MM.1S (cell line): Measurements from ENCODE around the gene HLA-DRB1.
"Not testable (repeated sequence)": the region's sequence is repeated elsewhere in the genome, so short reads cannot be mapped to it uniquely, and the experiment has no call there.

Experiments
- DNase-seq: peaks from one replicate; pipeline ENCODE4 v3.0.0-alpha.2; 2015
- H2AFZ ChIP-seq: fragments of 300-600 bp; sonication (generic); 2 replicates; pipeline ENCODE4 v1.6.0; 2016; ENCODE audit warnings: antibody characterized with exemption, low read length
- H3F3A ChIP-seq: fragments of 300-600 bp; sonication (generic); 2 replicates; pipeline ENCODE4 v1.6.1; 2016; ENCODE audit warnings: mild to moderate bottlenecking, antibody characterized with exemption, low read length, moderate library complexity, mixed read lengths; ENCODE audit not compliant: insufficient read depth
- H3K27ac ChIP-seq: fragments of 300-600 bp; sonication (generic); 2 replicates; pipeline ENCODE4 v1.5.1; 2016; ENCODE audit warnings: mild to moderate bottlenecking, low read length
- H3K27me3 ChIP-seq: fragments of 300-600 bp; sonication (generic); replicated peaks from 2 replicates; pipeline ENCODE4 v1.6.0; 2016; ENCODE audit warnings: low read length; ENCODE audit not compliant: insufficient read depth
- H3K36me3 ChIP-seq: fragments of 300-600 bp; sonication (generic); replicated peaks from 2 replicates; pipeline ENCODE4 v1.6.1; 2016; ENCODE audit warnings: mild to moderate bottlenecking, low read length, mixed read lengths; ENCODE audit not compliant: insufficient read depth
- H3K4me1 ChIP-seq: fragments of 300-600 bp; sonication (generic); 2 replicates; pipeline ENCODE4 v1.6.1; 2016; ENCODE audit warnings: low read length, mixed read lengths
- H3K4me2 ChIP-seq: fragments of 300-600 bp; sonication (generic); 2 replicates; pipeline ENCODE4 v1.6.0; 2016; ENCODE audit warnings: low read depth, low read length
- H3K4me3 ChIP-seq: fragments of 300-600 bp; sonication (generic); 2 replicates; pipeline ENCODE4 v1.5.1; 2016; ENCODE audit warnings: low read length, mixed read lengths
- H3K79me2 ChIP-seq: fragments of 300-600 bp; sonication (generic); 2 replicates; pipeline ENCODE4 v1.6.1; 2016; ENCODE audit warnings: mixed run types, low read length, mixed read lengths
- H3K9ac ChIP-seq: fragments of 300-600 bp; sonication (generic); 2 replicates; pipeline ENCODE4 v1.6.1; 2016; ENCODE audit warnings: low read length, mixed read lengths
- H3K9me2 ChIP-seq: fragments of 300-600 bp; sonication (generic); replicated peaks from 2 replicates; pipeline ENCODE4 v1.6.1; 2016; ENCODE audit warnings: mild to moderate bottlenecking, low read length, mixed read lengths; ENCODE audit not compliant: insufficient read depth
- H3K9me3 ChIP-seq: fragments of 300-600 bp; sonication (generic); replicated peaks from 2 replicates; pipeline ENCODE4 v1.6.1; 2016; ENCODE audit warnings: mild to moderate bottlenecking, low read length, mixed read lengths; ENCODE audit not compliant: insufficient read depth
- H4K20me1 ChIP-seq: fragments of 300-600 bp; sonication (generic); 2 replicates; pipeline ENCODE4 v1.6.1; 2016; ENCODE audit warnings: mild to moderate bottlenecking, low read length, moderate library complexity, mixed read lengths; ENCODE audit not compliant: insufficient read depth
- EZH2 ChIP-seq: fragments of 300-600 bp; sonication (generic); optimal IDR thresholded peaks from 2 replicates; pipeline ENCODE3; 2017; ENCODE audit warnings: low read depth, mild to moderate bottlenecking, antibody characterized with exemption, low read length, mixed read lengths
- EZH2phosphoT487 ChIP-seq: fragments of 300-600 bp; sonication (generic); IDR thresholded peaks from 2 replicates; pipeline ENCODE4 v1.6.1; 2018; ENCODE audit warnings: antibody characterized with exemption, low read length
- TF ChIP-seq, protein P1 (sequence below): fragments of 300-600 bp; sonication (generic); IDR thresholded peaks from 2 replicates; pipeline ENCODE4 v1.5.1; 2016; ENCODE audit warnings: antibody characterized with exemption, low read length, mixed read lengths

HLA-DRB1 gene

DNA sequence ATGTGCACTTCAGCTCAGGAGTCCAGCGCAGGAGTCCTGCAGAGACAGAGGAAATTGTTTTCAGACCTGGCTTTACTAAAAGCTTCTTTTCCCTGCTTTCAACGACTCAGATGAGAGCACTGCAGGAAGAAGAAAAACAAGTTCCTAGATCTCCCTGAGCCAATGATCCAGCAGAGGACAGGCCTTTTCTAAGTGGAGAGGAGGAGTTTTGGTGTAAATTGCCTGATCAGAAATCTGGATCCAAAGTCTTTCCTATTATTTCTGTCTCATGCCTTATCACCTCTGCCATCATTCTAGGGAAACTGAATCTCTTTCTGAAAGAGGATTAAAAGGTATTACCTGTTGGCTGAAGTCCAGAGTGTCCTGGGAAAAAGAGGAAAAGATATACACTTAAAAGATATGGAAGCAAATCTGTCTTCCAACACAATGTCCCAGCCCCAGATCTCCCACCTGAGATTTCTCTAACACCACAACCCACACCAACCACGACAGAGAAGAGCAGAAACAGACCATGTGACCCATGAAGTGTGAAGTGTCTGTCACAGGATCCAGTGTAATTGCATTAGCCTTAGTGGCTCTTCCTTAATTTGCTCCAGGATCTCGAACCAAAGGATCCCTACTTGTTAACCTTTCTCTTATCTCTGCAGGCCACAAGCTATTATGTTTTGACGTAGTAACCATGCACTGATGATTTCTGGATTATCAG, 36.5 kb downstream of the HLA-DRB1 start:
- TF ChIP-seq EZH2phosphoT487 (no peak), EZH2 (no peak)
- TF ChIP-seq, protein P1, sequence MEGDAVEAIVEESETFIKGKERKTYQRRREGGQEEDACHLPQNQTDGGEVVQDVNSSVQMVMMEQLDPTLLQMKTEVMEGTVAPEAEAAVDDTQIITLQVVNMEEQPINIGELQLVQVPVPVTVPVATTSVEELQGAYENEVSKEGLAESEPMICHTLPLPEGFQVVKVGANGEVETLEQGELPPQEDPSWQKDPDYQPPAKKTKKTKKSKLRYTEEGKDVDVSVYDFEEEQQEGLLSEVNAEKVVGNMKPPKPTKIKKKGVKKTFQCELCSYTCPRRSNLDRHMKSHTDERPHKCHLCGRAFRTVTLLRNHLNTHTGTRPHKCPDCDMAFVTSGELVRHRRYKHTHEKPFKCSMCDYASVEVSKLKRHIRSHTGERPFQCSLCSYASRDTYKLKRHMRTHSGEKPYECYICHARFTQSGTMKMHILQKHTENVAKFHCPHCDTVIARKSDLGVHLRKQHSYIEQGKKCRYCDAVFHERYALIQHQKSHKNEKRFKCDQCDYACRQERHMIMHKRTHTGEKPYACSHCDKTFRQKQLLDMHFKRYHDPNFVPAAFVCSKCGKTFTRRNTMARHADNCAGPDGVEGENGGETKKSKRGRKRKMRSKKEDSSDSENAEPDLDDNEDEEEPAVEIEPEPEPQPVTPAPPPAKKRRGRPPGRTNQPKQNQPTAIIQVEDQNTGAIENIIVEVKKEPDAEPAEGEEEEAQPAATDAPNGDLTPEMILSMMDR = no peak
- no peak overlapping the region for H3K4me3 ChIP-seq
- H3K27ac ChIP-seq = no peak overlapping the region
- H3K9ac ChIP-seq = no peak overlapping the region
- no peak overlapping the region for H3K4me2 ChIP-seq
- no peaks in the 10 kb centered on the region for H4K20me1 ChIP-seq
- no peaks in the 10 kb centered on the region for H3K27me3 ChIP-seq
- no peaks in the 10 kb centered on the region for H3F3A ChIP-seq
- H2AFZ ChIP-seq = no peak overlapping the region
- no peaks in the 10 kb centered on the region for H3K36me3 ChIP-seq
- H3K79me2 ChIP-seq = no peaks in the 10 kb centered on the region
- DNase-seq = no peak
- H3K4me1 ChIP-seq = no peaks in the 10 kb centered on the region
- no peaks in the 10 kb centered on the region for H3K9me3 ChIP-seq
- H3K9me2 ChIP-seq = no peaks in the 10 kb centered on the region

DNA sequence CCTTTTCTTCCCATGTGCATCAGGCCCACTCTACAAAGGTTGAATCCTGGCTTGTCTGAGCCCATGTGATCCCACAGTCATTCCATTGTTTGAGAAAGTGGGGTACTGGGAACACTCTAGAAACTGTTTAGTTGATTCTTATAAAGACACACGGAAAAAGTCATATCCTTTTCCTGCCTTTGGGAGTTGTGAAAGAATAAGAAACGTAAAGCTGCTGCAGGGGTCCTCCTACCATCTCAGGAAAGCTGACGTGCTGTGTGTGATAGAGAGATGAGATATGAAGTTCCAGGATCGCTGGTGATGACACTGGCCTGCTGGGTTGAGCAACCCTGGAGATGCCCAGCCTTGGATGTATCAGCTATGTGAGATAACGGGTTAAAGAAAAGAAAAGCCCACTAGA, 38.2 kb downstream of the HLA-DRB1 start:
- Histone ChIP-seq H3K4me2 (no peak overlapping the region), H3K79me2 (no peaks in the 10 kb centered on the region), H3K9me3 (no peaks in the 10 kb centered on the region), H3K4me3 (no peak overlapping the region), H3K9me2 (no peaks in the 10 kb centered on the region), H3K4me1 (no peaks in the 10 kb centered on the region), H2AFZ (no peak overlapping the region), H3K36me3 (no peaks in the 10 kb centered on the region), H3K9ac (no peak overlapping the region), H4K20me1 (no peaks in the 10 kb centered on the region), H3F3A (no peaks in the 10 kb centered on the region), H3K27me3 (no peaks in the 10 kb centered on the region), H3K27ac (no peak overlapping the region)
- no peak for DNase-seq
- TF ChIP-seq EZH2phosphoT487 = no peak
- TF ChIP-seq, protein P1 = no peak
- no peak for TF ChIP-seq EZH2

DNA sequence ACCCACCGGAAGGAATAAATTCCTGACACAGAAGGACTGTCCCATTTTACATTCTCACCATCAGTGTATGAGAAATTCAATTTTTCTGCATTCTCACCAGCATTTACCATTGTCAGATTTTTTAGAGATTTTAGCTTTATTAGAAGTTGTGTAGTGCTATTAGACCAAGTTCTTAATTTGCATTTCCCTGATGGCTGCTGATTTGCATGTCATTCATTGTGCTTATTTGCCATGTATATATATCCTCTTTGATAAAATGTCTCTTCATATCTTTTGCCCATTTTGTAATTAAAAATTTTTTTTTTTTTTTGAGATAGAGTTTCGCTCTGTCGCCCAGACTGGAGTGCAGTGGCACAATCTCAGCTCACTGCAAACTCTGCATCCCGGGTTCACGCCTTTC, 49.8 kb downstream of the HLA-DRB1 start:
- no peak overlapping the region for H3K4me2 ChIP-seq
- H2AFZ ChIP-seq = no peak overlapping the region
- no peaks in the 10 kb centered on the region for H3K9me3 ChIP-seq
- no peaks in the 10 kb centered on the region for H4K20me1 ChIP-seq
- no peaks in the 10 kb centered on the region for H3F3A ChIP-seq
- no peaks in the 10 kb centered on the region for H3K9me2 ChIP-seq
- H3K27me3 ChIP-seq = no peaks in the 10 kb centered on the region
- H3K36me3 ChIP-seq = no peaks in the 10 kb centered on the region
- DNase-seq = no peak
- H3K27ac ChIP-seq = no peak overlapping the region
- no peak overlapping the region for H3K9ac ChIP-seq
- no peaks in the 10 kb centered on the region for H3K4me1 ChIP-seq
- TF ChIP-seq, protein P1 = no peak
- no peak for TF ChIP-seq EZH2
- no peak for TF ChIP-seq EZH2phosphoT487
- H3K79me2 ChIP-seq = no peaks in the 10 kb centered on the region
- no peak overlapping the region for H3K4me3 ChIP-seq

DNA sequence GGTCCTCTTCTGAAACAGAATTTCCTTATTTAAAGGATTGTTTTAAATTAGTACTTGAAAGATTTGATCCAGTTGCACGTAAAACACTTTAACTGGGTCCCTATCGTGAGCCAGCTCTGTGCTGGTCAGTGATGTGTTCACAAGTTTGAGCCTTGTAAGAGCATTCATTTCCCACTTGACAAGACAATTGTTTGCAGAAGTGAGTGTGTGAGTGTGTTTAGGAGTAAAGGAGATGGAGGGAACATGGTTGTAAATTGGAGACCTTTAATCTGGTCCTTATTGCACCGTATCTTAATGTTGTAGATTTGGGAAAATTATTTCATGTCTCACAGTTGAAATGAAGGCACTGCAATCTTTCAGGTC, 59.2 kb downstream of the HLA-DRB1 start:
- not testable (repeated sequence) for H3K9me2 ChIP-seq, H2AFZ ChIP-seq, H3F3A ChIP-seq, H3K4me1 ChIP-seq, DNase-seq, H3K9ac ChIP-seq, H3K36me3 ChIP-seq, H3K27me3 ChIP-seq, H3K4me3 ChIP-seq, H4K20me1 ChIP-seq, H3K9me3 ChIP-seq, H3K4me2 ChIP-seq, H3K27ac ChIP-seq, H3K79me2 ChIP-seq
